SIG-M5 treated with dmso at 0.1 percent for 504 hours (cell line): ENCODE measurements around the gene GHRH.
A peak's percentile ranks its signal among the peaks of the same experiment; 100 is the strongest.

Source experiments
- DNase-seq: peaks from one replicate; lab custom pipeline; 2025; ENCODE audit not compliant: unreplicated experiment; lab: John Stamatoyannopoulos, UW

GHRH gene

GRCh38 chr20:37261714-37262113 is at the start of gene GHRH:
TSS of gene GHRH (minus strand) at chr20:37261814. CDS start at chr20:37256889, 4,925 bp downstream.
- DNase-seq = no peak

DNA sequence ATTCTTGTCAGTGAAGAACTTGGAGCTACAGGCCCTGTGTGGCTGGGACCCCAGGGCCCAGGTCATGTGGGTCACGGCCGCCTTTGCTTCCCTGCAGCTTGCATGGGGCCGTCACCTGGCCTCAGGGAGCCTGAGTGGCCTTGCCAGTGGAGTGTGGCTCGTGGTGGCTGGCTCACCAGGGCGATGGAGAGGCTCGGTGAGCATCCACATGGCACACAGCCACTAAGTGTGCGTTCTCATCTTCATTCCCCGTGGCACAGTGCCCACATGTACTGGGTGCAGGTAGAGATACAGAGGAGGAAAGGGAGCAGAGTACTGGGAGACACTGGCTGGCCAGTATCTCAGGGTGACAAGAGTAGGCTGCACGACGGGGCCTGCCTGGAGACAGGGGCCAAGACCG is 49.3 kb upstream of the GHRH start:
- DNase-seq = no peak

GRCh38 chr20:37309936-37310590 is 48.4 kb upstream of the GHRH start:
- DNase-seq = no peak

DNA sequence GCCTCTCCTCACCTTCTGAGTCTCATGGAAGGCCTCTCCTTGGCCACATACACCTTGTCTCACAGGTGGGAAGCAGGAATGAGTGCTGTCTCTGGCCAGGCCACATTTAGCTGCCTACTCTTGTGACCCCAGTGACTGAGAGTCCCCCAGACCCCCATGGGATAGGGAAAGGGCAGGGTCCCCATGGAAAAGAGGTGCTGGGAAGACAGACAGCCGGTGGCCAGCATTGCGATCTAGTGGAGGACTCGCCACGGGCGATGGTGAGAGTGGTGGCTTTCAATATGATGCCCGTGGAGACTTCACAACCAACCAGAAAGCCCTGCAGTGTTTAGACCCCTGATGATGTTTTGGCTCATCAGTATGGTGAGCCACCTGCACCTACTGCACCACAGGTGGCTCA is 47.7 kb upstream of the GHRH start:
- DNase-seq = no peak

- DNase-seq = no peak
Observed at GRCh38 chr20:37308086-37309050, 46.8 kb upstream of the GHRH start.

- DNase-seq = no peak
Observed at GRCh38 chr20:37305839-37306238, 44.2 kb upstream of the GHRH start.

DNA sequence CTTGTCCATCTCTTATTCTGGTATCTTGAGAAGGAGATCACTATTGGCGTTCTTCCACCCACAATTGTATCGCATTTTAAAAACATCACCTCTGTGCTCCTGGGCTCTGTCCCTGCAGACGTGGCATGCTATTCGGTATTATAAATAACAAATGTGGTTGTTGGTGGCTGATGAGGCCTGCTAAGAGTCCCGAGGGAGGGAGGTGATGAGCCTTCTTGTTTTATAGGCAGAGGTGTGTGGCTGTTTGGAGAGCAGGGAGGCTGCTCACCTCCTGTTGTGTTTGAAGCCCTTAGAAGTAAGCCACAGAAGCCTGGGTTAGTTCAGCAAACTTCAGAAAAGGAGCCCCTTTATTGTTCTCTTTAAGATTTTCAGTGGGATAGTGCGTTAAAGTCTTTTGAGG is 43.5 kb upstream of the GHRH start:
- DNase-seq = no peak

DNA sequence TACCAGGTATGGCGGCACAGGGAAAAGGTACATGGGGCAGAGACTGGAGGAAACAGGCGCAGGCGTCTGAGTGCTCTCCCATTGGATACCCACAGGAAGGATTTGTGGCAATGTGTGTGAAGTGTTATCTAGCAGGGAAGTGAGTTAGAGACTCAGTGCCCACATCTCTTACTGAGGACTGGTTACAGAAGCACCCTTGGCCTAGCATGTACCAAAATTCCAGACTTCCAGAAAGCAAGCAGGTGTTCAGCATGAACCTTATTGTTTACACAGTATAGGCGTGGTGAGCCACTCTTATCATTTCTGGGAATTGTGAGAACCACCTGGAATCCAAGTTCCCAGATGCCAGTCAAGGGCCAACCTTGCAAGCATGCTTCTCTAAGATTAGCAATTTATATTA is 42.0 kb upstream of the GHRH start:
- DNase-seq = no peak

- no peak for DNase-seq
Observed at GRCh38 chr20:37302981-37303380, 41.4 kb upstream of the GHRH start.

DNA sequence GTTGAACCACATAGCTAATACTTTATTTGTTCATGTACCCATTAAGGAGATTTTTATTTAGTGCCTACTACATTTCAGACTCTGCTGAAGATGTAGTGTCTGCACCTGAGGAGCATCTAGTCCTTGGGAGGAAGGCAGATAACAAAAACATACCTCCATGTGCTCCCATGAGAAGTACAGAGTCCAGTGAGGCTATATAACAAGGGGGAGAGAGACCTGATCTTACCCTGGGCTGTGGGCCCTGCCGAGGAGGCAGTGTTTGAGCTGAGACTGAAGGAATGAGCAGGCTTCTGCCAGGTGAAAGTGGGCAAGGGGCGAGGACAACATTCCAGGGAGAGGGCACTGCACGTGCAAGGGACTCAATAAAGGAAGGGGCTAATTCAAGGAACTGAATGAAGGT is 39.9 kb upstream of the GHRH start:
- no peak for DNase-seq

DNA sequence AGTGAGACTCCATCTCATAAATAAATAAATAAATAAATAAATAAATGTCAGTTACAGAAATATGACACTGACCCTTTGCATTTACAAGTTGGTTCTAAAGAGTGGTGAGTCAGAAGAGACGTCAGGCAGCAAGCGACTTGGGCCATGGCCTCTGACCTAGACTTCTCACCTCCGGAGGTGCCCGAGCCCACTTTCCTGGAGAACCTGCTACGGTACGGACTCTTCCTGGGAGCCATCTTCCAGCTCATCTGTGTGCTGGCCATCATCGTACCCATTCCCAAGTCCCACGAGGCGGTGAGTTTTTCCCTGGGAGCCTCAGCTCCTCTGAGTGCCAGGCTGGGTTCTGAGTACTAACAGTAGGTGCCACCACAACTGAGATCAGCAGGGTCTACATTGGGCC is 39.5 kb upstream of the GHRH start:
- DNase-seq = no peak

GRCh38 chr20:37299718-37300528 is 38.3 kb upstream of the GHRH start:
- DNase-seq = no peak

GRCh38 chr20:37298190-37298939 is 36.8 kb upstream of the GHRH start:
- DNase-seq = peak; percentile 56

GRCh38 chr20:37297066-37297736 is 35.6 kb upstream of the GHRH start:
- no peak for DNase-seq

- peak; percentile 45 for DNase-seq
Observed at GRCh38 chr20:37296371-37296770, 34.8 kb upstream of the GHRH start.

GRCh38 chr20:37295595-37295994 is 34.0 kb upstream of the GHRH start:
- DNase-seq = no peak

- DNase-seq = peak; percentile 13
Observed at GRCh38 chr20:37295001-37295400, 33.4 kb upstream of the GHRH start.

GRCh38 chr20:37294262-37294981 is 32.8 kb upstream of the GHRH start:
- DNase-seq = peak; percentile 7

DNA sequence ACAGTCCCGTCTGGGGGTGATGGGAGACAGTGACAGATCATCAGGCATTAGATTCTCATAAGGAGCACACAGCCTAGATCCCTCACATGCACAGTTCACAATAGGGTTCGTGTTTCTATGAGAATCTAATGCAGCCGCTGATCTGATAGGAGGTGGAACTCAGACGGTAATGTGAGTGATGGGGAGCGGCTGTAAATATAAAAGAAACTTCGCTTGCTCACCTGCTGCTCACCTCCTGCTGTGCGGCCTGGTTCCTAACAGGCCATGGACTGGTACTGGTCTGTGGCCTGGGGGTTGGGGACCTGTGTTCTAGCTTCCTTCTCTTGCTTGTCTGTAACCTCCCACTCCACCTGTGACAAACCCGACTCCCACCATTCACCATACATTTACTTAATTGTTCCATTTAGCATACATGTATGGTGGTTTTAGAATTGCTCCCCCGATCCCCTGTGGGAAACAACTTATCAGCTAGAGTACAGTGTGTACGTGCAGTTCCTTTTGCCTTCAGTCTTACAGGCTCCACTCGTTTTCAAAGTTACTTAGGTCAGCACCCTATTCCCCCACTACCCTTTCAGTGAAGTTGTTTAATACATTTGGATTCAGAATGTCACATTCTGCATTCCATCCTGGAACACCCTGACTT is 31.8 kb upstream of the GHRH start:
- DNase-seq = no peak
